ENCODE data around the gene NUSAP1. TPM values are rescaled to one million over a fixed set of nuclear protein-coding genes. Genes with fewer than 3 reads are reported as not detected.
"Not testable (repeated sequence)": the region's sequence is repeated elsewhere in the genome, so short reads cannot be mapped to it uniquely, and the experiment has no call there.

NUSAP1 gene
- polyA plus RNA-seq, 10 donors = 26.1 to 65.9 (median 39.5) TPM

DNA sequence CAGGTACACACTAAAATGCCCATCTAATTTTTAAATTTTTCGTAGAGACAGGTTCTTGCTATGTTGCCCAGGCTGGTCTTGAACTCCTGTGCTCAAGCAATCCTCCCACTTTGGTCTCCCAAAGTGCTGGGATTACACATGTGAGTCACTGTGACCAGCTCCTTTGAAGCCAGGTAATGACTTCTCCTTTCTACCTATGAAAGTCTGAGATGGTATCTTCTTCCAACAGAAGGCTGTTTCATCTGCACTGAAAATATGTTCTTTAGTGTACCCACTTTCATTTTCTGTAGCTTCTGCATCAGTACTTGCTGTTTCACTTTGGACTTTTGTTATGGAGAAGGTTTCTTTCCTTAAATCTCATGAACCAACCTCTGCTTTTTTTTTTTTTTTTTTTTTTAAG, 9.1 kb upstream of the NUSAP1 start:
- no peak for DNase-seq

GRCh38 chr15:41331281-41331680, 1.4 kb upstream of the NUSAP1 start:
- no peak for DNase-seq

GRCh38 chr15:41331833-41332193, 868 bp upstream of the NUSAP1 start:
- DNase-seq = peak in 1 of 3 donors; percentile 51

DNA sequence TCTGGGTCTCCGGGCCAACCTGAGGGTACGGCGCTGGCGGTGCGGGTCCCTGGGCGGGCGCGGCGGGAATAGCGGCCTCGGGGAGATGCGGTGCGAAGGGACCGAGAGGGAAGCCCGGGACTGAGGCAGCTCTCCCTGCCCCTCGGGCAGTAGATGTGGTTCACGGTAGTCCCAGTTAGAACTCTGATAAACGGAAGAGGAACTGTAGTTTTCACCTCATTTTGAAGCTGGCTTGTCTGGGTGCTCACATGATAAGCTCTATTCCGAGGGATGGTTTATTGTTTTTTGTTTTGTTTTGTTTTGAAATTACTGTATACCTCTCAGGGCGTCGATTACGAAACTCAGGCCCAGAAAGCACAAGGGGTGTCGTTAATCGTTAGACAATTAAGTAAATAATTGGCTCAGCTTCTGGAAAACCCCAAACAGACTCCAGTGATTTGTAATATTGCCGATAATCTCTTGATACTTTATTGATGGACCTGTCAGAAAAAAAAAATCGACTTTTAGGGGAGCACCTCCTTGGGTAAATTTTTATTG, 413 bp downstream of the NUSAP1 start:
- DNase-seq = no peak

- no peak for DNase-seq
Measured at GRCh38 chr15:41334293-41335120, 1.8 kb downstream of the NUSAP1 start.

GRCh38 chr15:41336549-41336948, 3.9 kb downstream of the NUSAP1 start:
- DNase-seq = no peak

DNA sequence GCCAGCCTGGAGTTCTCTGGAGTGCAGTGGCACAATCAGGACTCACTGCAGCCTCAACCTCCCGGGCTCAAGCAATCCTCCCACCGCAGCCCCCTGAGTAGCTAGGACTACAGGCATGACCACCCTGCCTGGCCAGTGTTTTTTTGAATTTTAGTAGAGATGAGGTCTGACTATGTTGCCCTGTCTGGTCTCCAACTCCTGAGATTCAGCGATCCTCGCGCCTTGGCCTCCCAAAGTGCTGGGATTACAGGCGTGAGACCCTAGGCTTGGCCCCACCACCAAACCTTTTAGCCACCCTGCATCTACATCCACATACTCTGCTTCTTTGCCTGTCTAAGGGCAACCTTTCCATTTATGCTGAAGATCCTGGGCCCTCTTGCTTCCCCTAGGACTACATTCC, 4.4 kb downstream of the NUSAP1 start:
- DNase-seq = no peak

DNA sequence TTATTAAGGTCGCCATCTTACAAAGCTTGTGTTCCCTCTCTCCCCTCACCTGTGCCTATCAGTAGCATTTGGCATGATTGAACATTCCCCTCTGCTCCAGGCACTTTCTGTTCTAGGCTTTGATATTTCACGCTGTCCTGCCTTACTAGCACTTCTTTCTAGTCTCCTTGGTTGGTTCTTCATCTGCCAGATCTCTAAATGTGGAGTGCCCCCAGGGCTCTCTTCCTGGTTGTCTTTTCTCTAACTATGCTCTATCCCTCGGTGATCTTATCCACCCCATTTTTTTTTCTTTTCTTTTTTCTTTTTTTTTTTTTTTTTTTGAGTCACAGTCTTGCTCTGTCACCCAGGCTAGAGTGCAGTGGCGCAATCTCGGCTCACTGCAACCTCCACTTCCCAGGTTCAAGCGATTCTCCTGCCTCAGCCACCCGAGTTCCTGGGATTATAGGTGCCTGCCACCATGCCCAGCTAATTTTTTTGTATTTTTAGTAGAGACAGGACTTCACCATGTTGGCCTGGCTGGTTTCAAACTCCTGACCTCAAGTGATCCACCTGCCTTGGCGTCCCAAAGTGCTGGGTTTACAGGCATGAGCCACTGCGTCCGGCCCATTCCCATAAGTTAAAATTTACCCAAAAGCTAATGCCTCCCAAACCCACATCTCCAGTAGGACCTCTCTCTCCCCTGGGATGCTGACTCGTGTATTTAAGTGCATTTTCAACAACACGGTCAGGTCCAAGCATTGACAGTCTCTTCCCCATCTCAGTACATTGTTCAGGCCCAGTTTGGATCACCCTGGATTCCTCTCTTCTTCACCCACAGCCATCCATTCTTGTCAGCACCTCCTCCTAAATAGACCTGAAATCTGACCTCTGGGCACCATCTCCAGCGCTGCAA, 5.2 kb downstream of the NUSAP1 start:
- no peak for DNase-seq

DNA sequence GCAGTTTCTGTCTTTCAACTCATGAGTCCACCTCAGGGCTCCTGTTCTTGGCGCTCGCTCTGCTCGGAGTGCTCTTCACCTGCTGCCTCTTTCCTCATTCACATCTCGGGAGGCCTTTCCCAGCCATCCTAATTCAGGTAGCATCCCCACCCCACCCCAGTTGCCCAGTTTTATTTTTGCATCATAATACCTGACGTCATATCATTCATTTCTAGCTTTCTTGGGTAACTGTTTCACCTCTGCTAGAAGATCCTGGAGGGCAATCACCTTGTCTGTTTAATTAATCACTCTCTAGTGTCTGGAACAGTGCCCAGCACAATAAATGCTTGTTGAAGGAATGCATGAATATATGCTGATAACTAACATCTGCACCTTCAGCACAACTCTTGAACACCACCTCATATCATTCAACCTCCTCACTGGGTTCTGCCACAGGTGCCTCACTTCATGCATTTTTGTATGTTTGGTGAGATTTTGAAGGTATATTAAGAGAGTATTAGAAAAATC, 7.6 kb downstream of the NUSAP1 start:
- no peak for DNase-seq

DNA sequence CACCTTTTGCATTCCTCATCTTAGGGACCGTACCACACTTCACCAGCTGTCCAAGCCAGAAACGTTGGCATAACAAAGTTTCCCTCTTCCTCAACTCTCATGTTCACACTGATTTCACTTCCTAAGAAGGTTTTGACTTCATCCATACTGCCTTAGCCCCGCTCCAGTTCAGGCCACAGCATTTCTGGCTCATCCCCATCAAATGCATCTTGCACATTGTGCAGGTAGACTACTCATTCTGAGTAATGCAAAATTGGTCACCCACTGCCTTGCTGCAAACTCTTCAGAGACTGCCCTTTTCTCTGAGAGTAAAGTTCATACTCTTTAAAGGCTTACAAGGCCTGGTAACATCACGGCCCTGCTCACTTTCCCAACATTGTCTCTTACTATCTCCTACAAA, 8.8 kb downstream of the NUSAP1 start:
- no peak for DNase-seq

- no peak for DNase-seq
Measured at GRCh38 chr15:41347236-41347635, 14.6 kb downstream of the NUSAP1 start.

DNA sequence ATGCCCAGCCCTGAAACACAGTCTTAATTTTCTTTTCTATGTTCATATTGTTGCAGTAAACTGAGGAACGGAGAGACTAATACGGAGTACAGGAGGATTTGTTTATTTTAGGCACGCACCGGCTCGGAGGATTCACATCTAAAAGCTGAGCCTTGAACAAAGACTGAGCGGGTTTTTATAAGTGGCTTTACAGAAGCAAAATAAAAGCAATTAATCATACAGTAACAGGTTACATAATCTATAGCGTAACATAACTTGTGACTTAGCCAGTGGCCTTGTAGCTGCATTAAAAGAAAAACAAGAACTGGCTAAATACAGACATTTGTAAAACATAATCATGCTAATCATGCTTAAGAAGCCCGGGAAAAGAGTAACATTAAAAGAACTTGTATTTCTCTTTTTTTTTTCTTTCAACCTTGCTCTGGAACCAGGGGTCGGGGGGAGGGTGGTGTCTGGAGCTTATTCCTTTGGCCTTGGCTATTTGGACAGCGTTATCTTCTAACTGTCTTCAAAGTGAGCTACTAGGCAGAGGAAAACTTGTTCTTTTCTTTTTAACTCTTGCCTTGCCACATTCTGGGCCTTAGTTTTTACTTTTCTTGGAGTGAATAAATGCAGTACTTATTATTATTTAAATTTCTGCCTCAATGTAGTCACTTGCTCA, 17.5 kb downstream of the NUSAP1 start:
- no peak for DNase-seq

DNA sequence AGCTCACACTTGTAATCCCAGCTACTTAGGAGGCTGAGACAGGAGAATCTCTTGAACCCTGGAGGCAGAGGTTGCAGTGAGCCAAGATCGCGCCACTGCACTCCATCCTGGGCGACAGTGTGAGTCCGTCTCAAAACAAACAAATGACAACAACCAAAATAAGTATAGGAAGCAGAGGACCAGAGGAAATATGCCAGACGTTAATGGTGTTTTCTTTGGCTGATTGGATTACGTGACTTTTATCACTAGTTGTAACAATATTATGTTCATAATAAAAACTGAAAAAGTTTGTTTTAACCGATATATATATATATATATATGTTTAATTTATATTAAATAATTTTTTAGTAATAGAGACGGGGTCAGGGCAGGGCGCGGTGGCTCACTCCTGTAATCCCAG, 21.7 kb downstream of the NUSAP1 start:
- no peak for DNase-seq

GRCh38 chr15:41367418-41367817, 34.7 kb downstream of the NUSAP1 start:
- DNase-seq = peak in 1 of 3 donors; percentile 6

DNA sequence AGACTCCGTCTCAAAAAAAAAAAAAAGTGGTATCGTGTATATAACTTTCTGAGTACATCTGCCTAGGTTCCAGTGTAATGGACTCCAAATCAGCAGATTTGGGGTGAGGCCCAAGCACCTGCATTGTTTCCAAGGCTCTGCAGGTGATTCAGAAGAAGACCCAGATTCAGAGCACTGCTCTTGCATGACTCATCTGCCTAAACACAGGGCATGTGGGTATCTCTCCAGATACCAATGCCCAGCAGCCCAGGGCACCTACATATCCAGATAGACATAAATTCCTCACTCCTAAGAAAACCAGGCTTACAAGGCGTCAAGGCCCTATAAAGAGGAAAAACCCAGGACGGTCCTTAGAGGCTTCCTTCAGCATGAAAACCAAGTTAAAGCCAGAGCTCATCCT, 45.3 kb downstream of the NUSAP1 start:
- DNase-seq = no peak

DNA sequence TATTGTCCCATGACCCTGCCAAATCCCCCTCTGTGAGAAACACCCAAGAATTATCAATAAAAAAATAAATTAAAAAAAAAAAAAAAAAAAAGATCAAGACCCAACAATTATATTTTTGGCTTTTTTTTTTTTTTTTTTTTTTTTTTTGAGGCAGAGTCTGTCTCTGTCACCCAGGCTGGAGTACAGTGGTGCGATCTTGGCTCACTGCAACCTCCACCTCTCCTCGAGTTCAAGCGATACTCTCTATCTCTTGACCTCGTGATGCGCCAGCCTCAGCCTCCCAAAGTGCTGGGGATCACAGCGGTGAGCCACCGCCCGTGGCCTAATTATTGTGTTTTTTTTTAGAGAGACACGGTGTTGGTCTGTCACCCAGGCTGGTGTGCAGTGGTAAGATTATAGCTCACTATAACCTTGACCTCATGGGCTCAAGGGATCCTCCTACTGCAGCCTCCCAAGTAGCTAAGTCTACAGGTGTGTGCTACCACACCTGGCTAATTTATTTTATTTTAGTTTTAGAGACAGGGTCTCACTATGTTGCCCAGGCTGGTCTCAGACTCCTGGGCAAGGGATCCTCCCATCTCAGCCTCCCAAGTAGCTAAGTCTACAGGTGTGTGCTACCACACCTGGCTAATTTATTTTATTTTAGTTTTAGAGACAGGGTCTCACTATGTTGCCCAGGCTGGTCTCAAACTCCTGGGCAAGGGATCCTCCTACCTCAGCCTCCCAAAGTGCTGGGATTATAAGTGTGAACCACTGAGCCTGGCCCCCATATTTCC, 51.5 kb downstream of the NUSAP1 start:
- not testable (repeated sequence) for DNase-seq

DNA sequence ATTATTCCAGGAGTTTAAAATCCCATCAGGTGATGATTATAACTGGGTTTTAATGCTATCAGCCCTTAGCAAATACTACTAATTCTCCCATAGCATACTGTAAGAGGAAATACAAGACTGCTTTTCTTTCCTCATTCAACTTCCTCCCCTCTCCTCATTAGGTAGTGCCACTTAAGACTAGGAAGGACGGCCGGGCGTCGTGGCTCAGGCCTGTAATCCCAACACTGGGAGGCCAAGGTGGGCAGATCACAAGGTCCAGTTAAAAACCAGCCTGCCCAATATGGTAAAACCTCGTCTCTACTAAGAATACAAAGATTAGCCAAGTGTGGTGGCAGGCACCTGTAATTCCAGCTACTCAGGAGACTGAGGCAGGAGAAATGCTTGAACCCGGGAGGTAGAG, 55.0 kb downstream of the NUSAP1 start:
- DNase-seq = no peak

DNA sequence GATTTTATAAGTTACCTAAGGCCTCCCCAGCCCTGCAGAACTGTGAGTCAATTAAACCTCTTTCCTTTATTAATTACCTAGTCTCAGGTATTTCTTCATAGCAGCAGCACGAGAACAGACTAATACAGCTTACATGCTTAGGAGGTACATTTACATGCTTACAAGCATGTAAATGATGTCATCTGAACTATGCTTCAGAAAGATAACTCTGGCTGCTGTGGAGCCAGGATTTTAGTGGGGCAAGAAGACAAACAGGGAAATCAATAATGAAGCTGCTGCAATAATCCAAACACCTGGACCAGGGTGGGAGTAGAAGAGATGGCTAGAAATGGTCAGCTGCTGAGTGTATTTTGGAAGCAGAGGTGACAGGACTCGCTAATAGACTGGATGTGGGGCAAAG, 60.0 kb downstream of the NUSAP1 start:
- no peak for DNase-seq

GRCh38 chr15:41394924-41395323, 62.2 kb downstream of the NUSAP1 start:
- no peak for DNase-seq

DNA sequence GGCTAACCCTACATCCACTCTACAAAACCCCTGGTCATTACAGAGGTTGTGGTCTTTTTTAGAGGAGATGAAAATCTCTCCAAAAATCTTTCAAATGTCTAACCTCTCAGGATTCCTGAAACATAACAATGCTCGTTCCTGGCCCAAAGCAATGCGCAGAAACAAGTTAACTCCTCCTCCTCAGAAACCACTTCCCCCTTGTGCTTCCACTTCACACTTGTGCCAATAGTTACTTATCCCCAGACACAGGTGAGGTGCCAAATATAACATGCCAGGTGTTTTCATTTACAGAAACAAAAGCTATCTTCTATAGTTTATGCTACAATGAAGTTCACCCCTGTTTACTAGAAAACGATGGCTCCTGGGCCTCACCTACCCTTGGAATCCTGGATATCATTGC, 63.4 kb downstream of the NUSAP1 start:
- no peak for DNase-seq

DNA sequence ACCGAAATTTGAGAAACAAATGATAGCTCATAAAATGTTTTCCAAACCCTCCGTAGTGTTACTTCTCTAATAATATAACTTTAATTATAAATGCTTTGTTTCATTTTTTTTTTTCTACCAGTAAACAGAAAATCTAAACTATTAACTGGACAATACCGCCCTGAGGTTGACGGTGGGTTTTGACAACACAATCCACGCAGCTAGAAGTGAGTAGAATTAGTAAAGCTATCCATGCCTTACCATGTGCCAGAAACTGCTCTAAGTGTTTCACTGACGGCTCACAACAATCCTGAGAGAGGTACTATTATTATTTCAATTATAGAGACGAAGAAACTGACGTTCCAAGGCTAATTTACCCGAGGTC, 69.2 kb downstream of the NUSAP1 start:
- no peak for DNase-seq
